ENCODE measurements around the gene TNFRSF1B. TPM values are rescaled to one million over a fixed set of nuclear protein-coding genes. Genes with fewer than 3 reads are reported as not detected.
"Not testable (repeated sequence)": the region's sequence is repeated elsewhere in the genome, so short reads cannot be mapped to it uniquely, and the experiment has no call there.

TNFRSF1B gene
- total RNA-seq, 2 donors from 2014 or later, result 58.7 to 59.7 TPM

DNA sequence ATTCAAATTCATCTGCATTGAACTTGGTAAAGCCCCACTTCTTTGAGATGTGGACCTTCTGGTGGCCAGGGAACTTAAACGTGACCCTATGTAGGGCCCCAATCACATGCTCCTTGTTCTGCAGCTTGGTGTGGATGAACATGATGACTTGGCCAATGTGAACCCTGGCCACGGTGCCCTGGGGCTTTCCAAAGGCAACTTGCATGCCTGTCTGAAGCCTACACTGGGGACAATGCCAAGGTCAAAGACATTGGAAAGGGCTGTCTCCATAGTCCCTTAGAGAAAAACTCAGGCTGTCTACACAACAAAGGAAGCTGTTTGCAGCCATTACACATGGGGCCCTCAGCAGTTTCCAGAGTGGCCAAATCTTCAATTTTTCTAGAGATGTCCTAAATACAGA lies 54.1 kb downstream of the TNFRSF1B start:
- no peak for DNase-seq (ENCODE audit: low spot score)
- H3K27me3 ChIP-seq (replicated peaks; ENCODE audit: insufficient read depth), result no peaks in the 10 kb centered on the region
- no peaks in the 10 kb centered on the region for H3K4me1 ChIP-seq (ENCODE audit: control insufficient read depth in 1 of 2, low read depth in 2 of 2)
- no peak overlapping the region for H3K27ac ChIP-seq
- TF ChIP-seq, protein P1, sequence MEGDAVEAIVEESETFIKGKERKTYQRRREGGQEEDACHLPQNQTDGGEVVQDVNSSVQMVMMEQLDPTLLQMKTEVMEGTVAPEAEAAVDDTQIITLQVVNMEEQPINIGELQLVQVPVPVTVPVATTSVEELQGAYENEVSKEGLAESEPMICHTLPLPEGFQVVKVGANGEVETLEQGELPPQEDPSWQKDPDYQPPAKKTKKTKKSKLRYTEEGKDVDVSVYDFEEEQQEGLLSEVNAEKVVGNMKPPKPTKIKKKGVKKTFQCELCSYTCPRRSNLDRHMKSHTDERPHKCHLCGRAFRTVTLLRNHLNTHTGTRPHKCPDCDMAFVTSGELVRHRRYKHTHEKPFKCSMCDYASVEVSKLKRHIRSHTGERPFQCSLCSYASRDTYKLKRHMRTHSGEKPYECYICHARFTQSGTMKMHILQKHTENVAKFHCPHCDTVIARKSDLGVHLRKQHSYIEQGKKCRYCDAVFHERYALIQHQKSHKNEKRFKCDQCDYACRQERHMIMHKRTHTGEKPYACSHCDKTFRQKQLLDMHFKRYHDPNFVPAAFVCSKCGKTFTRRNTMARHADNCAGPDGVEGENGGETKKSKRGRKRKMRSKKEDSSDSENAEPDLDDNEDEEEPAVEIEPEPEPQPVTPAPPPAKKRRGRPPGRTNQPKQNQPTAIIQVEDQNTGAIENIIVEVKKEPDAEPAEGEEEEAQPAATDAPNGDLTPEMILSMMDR (IDR thresholded peaks at IDR 0.05), result no peak
- H3K4me3 ChIP-seq, result no peak overlapping the region
- ATAC-seq (ENCODE audit: insufficient number of reproducible peaks, low FRiP score, low read depth), result no peak
- H3K36me3 ChIP-seq, result no peaks in the 10 kb centered on the region
- H3K9me3 ChIP-seq, result no peaks in the 10 kb centered on the region

DNA sequence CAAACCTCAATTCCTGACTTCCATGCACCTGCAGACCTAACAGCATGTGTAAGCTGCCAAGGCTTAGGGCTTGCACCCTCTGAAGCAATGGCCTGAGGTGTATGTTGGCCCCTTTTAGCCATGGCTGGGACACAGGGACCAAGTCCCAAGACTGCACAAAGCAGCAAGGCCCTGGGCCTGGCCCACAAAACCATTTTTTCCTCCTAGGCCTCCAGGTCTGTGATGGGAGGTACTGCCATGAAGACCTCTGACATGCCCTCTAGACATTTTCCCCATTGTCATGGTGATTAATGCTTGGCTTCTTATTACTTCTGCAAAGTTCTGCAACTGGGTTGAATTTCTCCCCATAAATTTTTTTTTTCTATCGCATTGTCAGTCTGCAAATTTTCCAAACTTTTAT lies 55.9 kb downstream of the TNFRSF1B start:
- ATAC-seq (ENCODE audit: insufficient number of reproducible peaks, low FRiP score, low read depth); H3K4me1 ChIP-seq (ENCODE audit: control insufficient read depth in 1 of 2, low read depth in 2 of 2); H3K4me3 ChIP-seq; H3K36me3 ChIP-seq; H3K27me3 ChIP-seq (replicated peaks; ENCODE audit: insufficient read depth); H3K9me3 ChIP-seq; DNase-seq (ENCODE audit: low spot score); H3K27ac ChIP-seq: not testable (repeated sequence)

GRCh38 chr1:12224092-12224491 lies 57.3 kb downstream of the TNFRSF1B start:
- not testable (repeated sequence) for DNase-seq (ENCODE audit: low spot score); H3K27ac ChIP-seq; H3K27me3 ChIP-seq (replicated peaks; ENCODE audit: insufficient read depth); H3K4me3 ChIP-seq; H3K36me3 ChIP-seq; H3K9me3 ChIP-seq; H3K4me1 ChIP-seq (ENCODE audit: control insufficient read depth in 1 of 2, low read depth in 2 of 2); ATAC-seq (ENCODE audit: insufficient number of reproducible peaks, low FRiP score, low read depth)

GRCh38 chr1:12228979-12229378 lies 62.2 kb downstream of the TNFRSF1B start:
- Histone ChIP-seq H3K36me3 (no peaks in the 10 kb centered on the region), H3K9me3 (no peaks in the 10 kb centered on the region), H3K27ac (no peak overlapping the region), H3K27me3 (replicated peaks; ENCODE audit: insufficient read depth) (no peaks in the 10 kb centered on the region), H3K4me3 (no peak overlapping the region), H3K4me1 (ENCODE audit: control insufficient read depth in 1 of 2, low read depth in 2 of 2) (peaks cover 13 to 17% of the 10 kb centered on the region in 2 donors)
- no peak for ATAC-seq (ENCODE audit: insufficient number of reproducible peaks, low FRiP score, low read depth)
- no peak for DNase-seq (ENCODE audit: low spot score)
- TF ChIP-seq, protein P1 (IDR thresholded peaks at IDR 0.05), result no peak

DNA sequence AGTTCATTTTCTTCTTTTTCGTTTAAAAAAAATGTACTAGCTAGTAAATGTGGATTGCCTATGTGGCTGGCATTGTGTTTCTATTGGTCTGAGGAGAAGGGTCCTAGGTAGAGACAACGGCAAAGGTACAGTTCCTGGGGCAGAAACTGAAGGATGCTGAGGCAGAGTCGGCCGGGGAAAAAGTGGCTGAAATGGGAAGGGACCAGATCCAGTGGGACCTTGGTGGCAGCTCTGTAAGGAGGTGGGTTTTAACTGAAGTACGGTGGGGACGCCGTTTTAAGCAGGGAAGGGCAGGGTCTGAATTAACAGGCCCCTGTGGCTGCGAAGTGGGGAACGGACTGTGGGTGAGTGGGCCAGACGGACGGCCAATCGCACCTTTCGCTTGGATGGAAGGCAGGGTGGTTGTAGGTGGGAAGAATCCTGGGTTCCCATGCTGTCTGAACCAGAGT lies 62.6 kb downstream of the TNFRSF1B start:
- ATAC-seq (ENCODE audit: insufficient number of reproducible peaks, low FRiP score, low read depth) (no peak), DNase-seq (ENCODE audit: low spot score) (no peak)
- no peaks in the 10 kb centered on the region for H3K27me3 ChIP-seq (replicated peaks; ENCODE audit: insufficient read depth)
- H3K4me1 ChIP-seq (ENCODE audit: control insufficient read depth in 1 of 2, low read depth in 2 of 2), result peaks cover 13 to 17% of the 10 kb centered on the region in 2 donors
- no peaks in the 10 kb centered on the region for H3K36me3 ChIP-seq
- no peak overlapping the region for H3K27ac ChIP-seq
- peak overlapping the region; percentile 89 for H3K4me3 ChIP-seq
- TF ChIP-seq, protein P1 (IDR thresholded peaks at IDR 0.05), result no peak
- no peaks in the 10 kb centered on the region for H3K9me3 ChIP-seq

GRCh38 chr1:12229835-12230548 lies 63.2 kb downstream of the TNFRSF1B start, which contains the start of gene VPS13D:
Gene VPS13D, plus strand, starts transcription at chr1:12230030. Its CDS starts 4,237 bp downstream, at chr1:12234267.
- H3K36me3 ChIP-seq, result no peaks in the 10 kb centered on the region
- no peaks in the 10 kb centered on the region for H3K27me3 ChIP-seq (replicated peaks; ENCODE audit: insufficient read depth)
- DNase-seq (ENCODE audit: low spot score) (peak; percentile 37), ATAC-seq (ENCODE audit: insufficient number of reproducible peaks, low FRiP score, low read depth) (peak; percentile 82)
- H3K4me1 ChIP-seq (ENCODE audit: control insufficient read depth in 1 of 2, low read depth in 2 of 2), result peaks cover 13 to 17% of the 10 kb centered on the region in 2 donors
- H3K4me3 ChIP-seq, result peak within 1 kb of the TSS; percentile 89
- TF ChIP-seq, protein P1 (IDR thresholded peaks at IDR 0.05), result peak; percentile 91
- H3K9me3 ChIP-seq, result no peaks in the 10 kb centered on the region
- H3K27ac ChIP-seq, result peak within 1 kb of the TSS; percentile 80 to 84

All from thoracic aorta (tissue), 2 donors.